Ovary (tissue), 9 donors: ENCODE measurements around the gene L3HYPDH. TPM values are rescaled to one million over a fixed set of nuclear protein-coding genes. Genes with fewer than 3 reads are reported as not detected.

ENCODE experiments used
- DNase-seq, 5 donors: peaks; one replicate each; pipeline ENCODE4 v3.0.0-alpha.2; 2019 to 2020
- H3K27ac ChIP-seq, 2 donors: fragments of 200-600 bp; one replicate each; pipeline versions ENCODE4 v1.5.1 to v1.8.0; 2019 to 2022
- H3K27me3 ChIP-seq: fragments of 200-600 bp; one replicate; pipeline ENCODE4 v1.8.0; 2022
- H3K36me3 ChIP-seq: fragments of 200-600 bp; sonication (generic); one replicate; pipeline ENCODE4 v1.5.1; 2019
- H3K4me1 ChIP-seq: one replicate; pipeline ENCODE4 v1.8.1; 2013; ENCODE audit warnings: mild to moderate bottlenecking, moderate library complexity; ENCODE audit not compliant: insufficient read depth
- H3K4me3 ChIP-seq: fragments of 200-600 bp; sonication (generic); one replicate; pipeline ENCODE4 v1.5.1; 2017
- H3K9me3 ChIP-seq, 2 donors: fragments of 200-600 bp in 1 of 2; sonication (generic) in 1 of 2; one replicate each; pipeline versions ENCODE4 v1.5.1 to v1.8.1; 2013 to 2019; ENCODE audit warnings: mild to moderate bottlenecking in 1 of 2, moderate library complexity in 1 of 2
- EP300 ChIP-seq: sonication (generic); formaldehyde crosslinking; IDR thresholded peaks from one replicate; pipeline ENCODE4 v1.6.1; 2017; ENCODE audit warnings: antibody characterized with exemption
- POLR2A ChIP-seq: fragments of 450-650 bp; IDR thresholded peaks from one replicate; pipeline ENCODE4 v1.6.1; 2017; ENCODE audit warnings: antibody characterized with exemption, mild to moderate bottlenecking, moderate library complexity
- WGBS, 3 donors: extraction: QIAGEN DNeasy Blood & Tissue Kit in 1 of 3; methylation state at CpG; one replicate each; pipeline versions ENCODE4 v1.1.5 to v1.1.7; 2013 to 2017; 5-methylcytosine and 5-hydroxymethylcytosine counted together
- intact Hi-C, 4 donors: fragments of 100-400 bp; cut with DNase I; formaldehyde crosslinking; loops; one replicate each; pipeline versions ENCODE4 v1.11.0 to v1.15.1; 2022 to 2023
- polyA plus RNA-seq, 2 donors: library from polyadenylated mRNA; stranded (reverse); fragments of 200-250 nt in 1 of 2; fragments of 350-450 nt in 1 of 2; fragmentation: Illumina TruSeq in 1 of 2; extraction: RNeasy Lipid Tissue Mini Kit (QIAGEN cat#74804) in 1 of 2; gene quantifications; one replicate each; pipeline ENCODE4 v1.2.3, GENCODE V29; 2013 to 2014
- total RNA-seq, 7 donors: library from RNA; depleted of rRNA in 2 of 7; stranded (reverse); fragments of >200 nt in 2 of 7; fragmentation: NEBNext Ultra II Directional in 3 of 7; extraction: Animal tissue kit (Norgen Biotek cat#: 25700) in 3 of 7; gene quantifications; one replicate each; pipeline versions ENCODE4 v1.1.0 to v1.2.4, GENCODE V29; 2016 to 2023
- TF ChIP-seq, protein P1 (sequence below), 3 donors: fragments of 450-650 bp in 2 of 3; fragments of 200-600 bp in 1 of 3; IDR thresholded peaks; one replicate each; pipeline versions ENCODE4 v1.5.1 to v1.8.0; 2016 to 2022; ENCODE audit warnings: antibody characterized with exemption in 3 of 3, mild to moderate bottlenecking in 1 of 3
- donor health status: DM: no; HTN: no; CAD: no; lungs with moderate emphysema.
- donor health status: DM: no; HTN: no; CAD: no.
- donor health status: Bipolar disorder and iron deficiency.
- donor health status: DM: yes; HTN: yes; CAD: no.
- donor health status: DM: no; HTN: no; CAD: no.
- donor health status: DM: yes; HTN: yes; CAD: no.

L3HYPDH gene
- total and polyA plus RNA-seq, 9 donors, result 17.2 to 52.8 (median 31.2) TPM

DNA sequence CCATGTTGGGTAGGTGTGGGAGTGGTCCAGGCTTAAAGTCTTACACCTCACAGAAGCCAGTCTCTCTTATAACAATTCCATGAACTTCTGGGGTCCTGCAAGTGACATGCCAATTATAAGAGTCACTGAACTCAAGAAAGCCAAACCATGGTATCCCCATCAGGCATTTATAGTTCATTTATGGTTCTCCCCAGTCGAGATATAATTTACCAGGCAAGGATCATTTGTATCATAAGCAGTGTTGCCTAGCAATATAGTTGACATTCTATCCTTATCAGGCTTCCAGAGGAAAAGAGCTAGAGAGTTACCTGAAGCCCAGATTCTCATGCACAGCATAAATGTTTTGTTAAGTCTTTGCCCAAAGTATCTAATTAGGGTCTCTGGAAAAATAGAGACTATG lies 8.2 kb upstream of the L3HYPDH start:
- Histone ChIP-seq H3K36me3 (no peaks in the 10 kb centered on the region), H3K27me3 (no peaks in the 10 kb centered on the region), H3K27ac (no peak overlapping the region), H3K4me1 (no peaks in the 10 kb centered on the region), H3K9me3 (no peaks in the 10 kb centered on the region), H3K4me3 (no peak overlapping the region)
- no peak for TF ChIP-seq POLR2A
- TF ChIP-seq, protein P1, sequence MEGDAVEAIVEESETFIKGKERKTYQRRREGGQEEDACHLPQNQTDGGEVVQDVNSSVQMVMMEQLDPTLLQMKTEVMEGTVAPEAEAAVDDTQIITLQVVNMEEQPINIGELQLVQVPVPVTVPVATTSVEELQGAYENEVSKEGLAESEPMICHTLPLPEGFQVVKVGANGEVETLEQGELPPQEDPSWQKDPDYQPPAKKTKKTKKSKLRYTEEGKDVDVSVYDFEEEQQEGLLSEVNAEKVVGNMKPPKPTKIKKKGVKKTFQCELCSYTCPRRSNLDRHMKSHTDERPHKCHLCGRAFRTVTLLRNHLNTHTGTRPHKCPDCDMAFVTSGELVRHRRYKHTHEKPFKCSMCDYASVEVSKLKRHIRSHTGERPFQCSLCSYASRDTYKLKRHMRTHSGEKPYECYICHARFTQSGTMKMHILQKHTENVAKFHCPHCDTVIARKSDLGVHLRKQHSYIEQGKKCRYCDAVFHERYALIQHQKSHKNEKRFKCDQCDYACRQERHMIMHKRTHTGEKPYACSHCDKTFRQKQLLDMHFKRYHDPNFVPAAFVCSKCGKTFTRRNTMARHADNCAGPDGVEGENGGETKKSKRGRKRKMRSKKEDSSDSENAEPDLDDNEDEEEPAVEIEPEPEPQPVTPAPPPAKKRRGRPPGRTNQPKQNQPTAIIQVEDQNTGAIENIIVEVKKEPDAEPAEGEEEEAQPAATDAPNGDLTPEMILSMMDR (IDR thresholded peaks at IDR 0.05), result no peak
- no peak for TF ChIP-seq EP300
- 43 to 78% (median 50%) methylated on average over 1 of the region's 1 CpG for WGBS, 3 donors
- intact Hi-C loops, result no loop called here
- DNase-seq, result no peak

GRCh38 chr14:59490756-59491155 lies 6.5 kb upstream of the L3HYPDH start:
- peaks cover 3% of the 10 kb centered on the region for H3K4me1 ChIP-seq
- no peaks in the 10 kb centered on the region for H3K9me3 ChIP-seq
- intact Hi-C loops, result no loop called here
- H3K36me3 ChIP-seq, result no peaks in the 10 kb centered on the region
- no peak overlapping the region for H3K4me3 ChIP-seq
- TF ChIP-seq, protein P1 (IDR thresholded peaks at IDR 0.05), result no peak
- TF ChIP-seq EP300, result no peak
- TF ChIP-seq POLR2A, result no peak
- no peak overlapping the region for H3K27ac ChIP-seq
- no peak for DNase-seq
- H3K27me3 ChIP-seq, result no peaks in the 10 kb centered on the region
- WGBS, 3 donors, result 92 to 98% (median 94%) methylated on average over 3 of the region's 3 CpGs

GRCh38 chr14:59484639-59485175 lies 499 bp upstream of the L3HYPDH start:
- Histone ChIP-seq H3K27ac (peak overlapping the region; percentile 54 to 83), H3K36me3 (no peaks in the 10 kb centered on the region), H3K4me3 (peak overlapping the region; percentile 72), H3K9me3 (no peaks in the 10 kb centered on the region), H3K27me3 (no peaks in the 10 kb centered on the region), H3K4me1 (peaks cover 18% of the 10 kb centered on the region)
- TF ChIP-seq, protein P1 (IDR thresholded peaks at IDR 0.05), result no peak
- TF ChIP-seq EP300 (no peak), POLR2A (no peak)
- WGBS, 3 donors, result 0% methylated on average over 32 of the region's 32 CpGs
- no peak for DNase-seq
- intact Hi-C loops, result no loop called here

DNA sequence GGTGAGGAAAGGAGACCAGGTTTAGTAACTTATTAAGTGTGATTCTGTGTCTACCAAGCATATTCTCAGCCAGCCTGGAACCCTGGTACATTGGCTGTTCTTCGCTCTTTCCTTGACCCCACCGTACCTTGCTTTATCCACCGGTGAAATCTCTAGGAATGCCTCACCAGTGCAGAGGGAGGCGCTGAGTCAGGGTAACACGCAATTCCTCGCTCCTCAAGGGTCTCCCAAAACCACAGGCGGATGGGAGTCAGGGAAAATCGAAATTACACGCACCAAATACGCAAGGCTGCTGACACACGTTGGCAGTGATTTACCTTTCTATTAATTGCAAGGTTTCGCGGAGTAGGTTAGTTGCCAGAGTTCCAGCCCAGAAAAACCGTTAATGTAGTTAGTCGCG lies 845 bp downstream of the L3HYPDH start:
- DNase-seq, result no peak
- Histone ChIP-seq H3K4me1 (peaks cover 18% of the 10 kb centered on the region), H3K27me3 (no peaks in the 10 kb centered on the region), H3K27ac (peak overlapping the region; percentile 17 to 83), H3K36me3 (no peaks in the 10 kb centered on the region), H3K4me3 (peak overlapping the region; percentile 72), H3K9me3 (no peaks in the 10 kb centered on the region)
- TF ChIP-seq EP300, result no peak
- TF ChIP-seq POLR2A, result no peak
- TF ChIP-seq, protein P1 (IDR thresholded peaks at IDR 0.05), result no peak
- 1 to 2% (median 1%) methylated on average over 16 of the region's 16 CpGs for WGBS, 3 donors
- intact Hi-C loops, result no loop called here
